Panc1 (cell line): ENCODE measurements around the gene SNX24. TPM values are rescaled to one million over a fixed set of nuclear protein-coding genes. Genes with fewer than 3 reads are reported as not detected.
A peak's percentile ranks its signal among the peaks of the same experiment; 100 is the strongest.

Experiments used
- ATAC-seq: fragments of 200-7000 bp; cut with Tn5 transposase; 2 replicates; pipeline ENCODE4 v1.9.1; 2020; ENCODE audit warnings: mild to moderate bottlenecking, moderate library complexity
- BruUV-seq: library from RNA; stranded (reverse); fragments of 400-500 nt; replicated peaks from 2 replicates; lab custom pipeline; 2021; lab: Mats Ljungman, UMichigan
- CTCF ChIA-PET: fragments of 300-600 bp; sonication (Branson Sonifier 250); formaldehyde crosslinking; loops from one replicate; lab custom pipeline; 2022; ENCODE audit warnings: antibody characterized with exemption; lab: Charles Lee
- POLR2A ChIA-PET: fragments of 300-600 bp; sonication (Branson Sonifier 250); formaldehyde crosslinking; loops from one replicate; lab custom pipeline; 2022; ENCODE audit warnings: antibody characterized with exemption; lab: Charles Lee
- DNase-seq: peaks from one replicate; pipeline ENCODE4 v3.0.0-alpha.2; 2010; ENCODE audit warnings: low read depth, low spot score
- H3K27ac ChIP-seq: 2 replicates; pipeline ENCODE4 v1.5.1; 2011; ENCODE audit warnings: mild to moderate bottlenecking, low read length, inconsistent platforms
- H3K27me3 ChIP-seq: fragments of 200-500 bp; sonication (Bioruptor generic); 2 replicates; pipeline ENCODE4 v1.6.0; 2014; ENCODE audit warnings: low read length, inconsistent platforms; ENCODE audit not compliant: control insufficient read depth, insufficient read depth
- H3K36me3 ChIP-seq: fragments of 200-500 bp; sonication (Bioruptor generic); 2 replicates; pipeline ENCODE4 v1.5.1; 2014; ENCODE audit warnings: inconsistent platforms, mild to moderate bottlenecking, low read length, moderate library complexity; ENCODE audit not compliant: control insufficient read depth, insufficient read depth
- H3K4me1 ChIP-seq: 2 replicates; pipeline ENCODE4 v1.5.1; 2011; ENCODE audit warnings: inconsistent platforms, mild to moderate bottlenecking, low read length, moderate library complexity; ENCODE audit not compliant: control insufficient read depth, insufficient read depth
- H3K4me3 ChIP-seq, 2 experiments: 2 replicates each; pipeline ENCODE4 v1.5.1; 2011 to 2012; ENCODE audit warnings: low read depth in 2 of 2, low read length in 2 of 2, mild to moderate bottlenecking in 2 of 2, inconsistent platforms in 1 of 2, moderate library complexity in 1 of 2
- H3K9me3 ChIP-seq: fragments of 200-500 bp; sonication (Bioruptor generic); 2 replicates; pipeline ENCODE4 v1.5.1; 2014; ENCODE audit warnings: low read depth, mild to moderate bottlenecking, inconsistent platforms, low read length, moderate library complexity; ENCODE audit not compliant: control insufficient read depth, insufficient read depth
- POLR2AphosphoS5 ChIP-seq: IDR thresholded peaks from 2 replicates; pipeline ENCODE4 v1.6.1; 2012; ENCODE audit warnings: mild to moderate bottlenecking, low read depth, low read length, moderate library complexity
- REST ChIP-seq, 2 experiments: IDR thresholded peaks; 2 replicates each; pipeline ENCODE4 v1.6.1; 2011 to 2012; ENCODE audit warnings: low read depth in 2 of 2, control low read depth in 1 of 2, low read length in 1 of 2, mild to moderate bottlenecking in 1 of 2, moderate library complexity in 1 of 2; ENCODE audit not compliant: insufficient read depth in 1 of 2
- SIN3A ChIP-seq: IDR thresholded peaks from 2 replicates; pipeline ENCODE4 v1.6.1; 2012; ENCODE audit warnings: low read depth, mild to moderate bottlenecking, low read length, moderate library complexity, borderline replicate concordance; ENCODE audit not compliant: insufficient read depth
- TCF7L2 ChIP-seq: IDR thresholded peaks from 2 replicates; pipeline ENCODE4 v1.6.1; 2011; ENCODE audit warnings: mild to moderate bottlenecking, low read depth, low read length, inconsistent platforms
- in situ Hi-C: cut with HindIII; loops from 2 replicates; pipeline ENCODE4 v1.10.0; 2016; ENCODE audit warnings: low sequenced_read_pairs, low pct_unique_long_range_greater_than_20kb
- intact Hi-C: fragments of 100-400 bp; cut with micrococcal nuclease; formaldehyde crosslinking; loops from one replicate; pipeline ENCODE4 v1.10.0; 2022; ENCODE audit not compliant: unreplicated experiment
- total RNA-seq: library from RNA; stranded (reverse); gene quantifications from one replicate; pipeline ENCODE4 v1.2.1, GENCODE V29; 2021; ENCODE audit not compliant: unreplicated experiment
- TF ChIP-seq, protein P1 (sequence below): fragments of 450-650 bp; IDR thresholded peaks from 2 replicates; pipeline ENCODE4 v1.5.1; 2017; ENCODE audit warnings: mild to moderate bottlenecking

Gene SNX24
- total RNA-seq, 1 experiment from 2014 or later, result 32.8 TPM

DNA sequence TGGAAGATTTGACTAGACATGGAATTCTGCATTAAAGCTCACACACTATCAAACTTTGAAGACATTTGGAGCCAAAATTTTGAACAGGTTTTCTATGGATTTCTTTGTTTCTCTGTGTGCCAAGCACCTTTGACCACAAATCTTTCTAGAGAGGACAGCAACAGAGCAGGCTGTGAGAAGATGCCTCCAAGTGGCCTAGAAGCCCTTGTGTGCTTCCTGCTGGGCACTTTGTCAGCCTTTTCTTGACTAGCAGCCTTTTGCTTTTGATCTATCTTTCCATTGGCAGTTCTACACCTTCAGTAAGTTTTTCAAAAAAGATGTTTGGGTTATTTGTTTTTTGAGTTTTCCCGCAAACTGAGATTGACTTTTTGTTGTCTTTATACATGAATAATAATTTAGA, 84.6 kb downstream of the SNX24 start:
- peaks cover 12% of the 10 kb centered on the region for H3K4me1 ChIP-seq
- no peaks in the 10 kb centered on the region for H3K9me3 ChIP-seq
- BruUV-seq, result no TSS peak
- no peak for TF ChIP-seq TCF7L2
- no peak for TF ChIP-seq REST (IDR thresholded peaks at IDR 0.05; ENCODE audit: insufficient read depth in 1 of 2, low read depth in 2 of 2, low read length in 1 of 2)
- TF ChIP-seq, protein P1, sequence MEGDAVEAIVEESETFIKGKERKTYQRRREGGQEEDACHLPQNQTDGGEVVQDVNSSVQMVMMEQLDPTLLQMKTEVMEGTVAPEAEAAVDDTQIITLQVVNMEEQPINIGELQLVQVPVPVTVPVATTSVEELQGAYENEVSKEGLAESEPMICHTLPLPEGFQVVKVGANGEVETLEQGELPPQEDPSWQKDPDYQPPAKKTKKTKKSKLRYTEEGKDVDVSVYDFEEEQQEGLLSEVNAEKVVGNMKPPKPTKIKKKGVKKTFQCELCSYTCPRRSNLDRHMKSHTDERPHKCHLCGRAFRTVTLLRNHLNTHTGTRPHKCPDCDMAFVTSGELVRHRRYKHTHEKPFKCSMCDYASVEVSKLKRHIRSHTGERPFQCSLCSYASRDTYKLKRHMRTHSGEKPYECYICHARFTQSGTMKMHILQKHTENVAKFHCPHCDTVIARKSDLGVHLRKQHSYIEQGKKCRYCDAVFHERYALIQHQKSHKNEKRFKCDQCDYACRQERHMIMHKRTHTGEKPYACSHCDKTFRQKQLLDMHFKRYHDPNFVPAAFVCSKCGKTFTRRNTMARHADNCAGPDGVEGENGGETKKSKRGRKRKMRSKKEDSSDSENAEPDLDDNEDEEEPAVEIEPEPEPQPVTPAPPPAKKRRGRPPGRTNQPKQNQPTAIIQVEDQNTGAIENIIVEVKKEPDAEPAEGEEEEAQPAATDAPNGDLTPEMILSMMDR, result no peak
- TF ChIP-seq POLR2AphosphoS5, result no peak
- TF ChIP-seq SIN3A, result no peak
- ChIA-PET POLR2A (no interaction called here), CTCF (no interaction called here)
- H3K4me3 ChIP-seq, result no peak overlapping the region
- ATAC-seq, result no peak
- H3K27me3 ChIP-seq, result no peaks in the 10 kb centered on the region
- H3K36me3 ChIP-seq, result no peaks in the 10 kb centered on the region
- in situ Hi-C loops, result no loop called here
- intact Hi-C loops, result no loop called here
- no peak overlapping the region for H3K27ac ChIP-seq
- no peak for DNase-seq

- no TSS peak for BruUV-seq
- ChIA-PET CTCF (no interaction called here), POLR2A (no interaction called here)
- ATAC-seq (peak; percentile 89), DNase-seq (no peak)
- H3K4me3 ChIP-seq, result no peak overlapping the region
- peaks cover 12% of the 10 kb centered on the region for H3K4me1 ChIP-seq
- no peaks in the 10 kb centered on the region for H3K9me3 ChIP-seq
- H3K27me3 ChIP-seq, result no peaks in the 10 kb centered on the region
- intact Hi-C loops, result no loop called here
- in situ Hi-C loops, result no loop called here
- no peak overlapping the region; the same call in 1 of the 2 replicates for H3K27ac ChIP-seq
- no peaks in the 10 kb centered on the region for H3K36me3 ChIP-seq
- TF ChIP-seq SIN3A, result no peak
- TF ChIP-seq REST (IDR thresholded peaks at IDR 0.05; ENCODE audit: insufficient read depth in 1 of 2, low read depth in 2 of 2, low read length in 1 of 2), result no peak
- TF ChIP-seq POLR2AphosphoS5, result no peak
- TF ChIP-seq, protein P1, result no peak
- TF ChIP-seq TCF7L2, result no peak
Observed at GRCh38 chr5:122933956-122934355, 88.5 kb downstream of the SNX24 start.
